Caco-2 (cell line): ENCODE data around the gene ZBTB48. TPM values are rescaled to one million over a fixed set of nuclear protein-coding genes. Genes with fewer than 3 reads are reported as not detected.
"Not testable (repeated sequence)": the region's sequence is repeated elsewhere in the genome, so short reads cannot be mapped to it uniquely, and the experiment has no call there.

ENCODE experiments used
- BruUV-seq: library from RNA; stranded (reverse); fragments of 400-500 nt; replicated peaks from 2 replicates; lab custom pipeline; 2021; lab: Mats Ljungman, UMichigan
- CTCF ChIA-PET: fragments of 300-600 bp; sonication (Branson Sonifier 250); formaldehyde crosslinking; loops from one replicate; lab custom pipeline; 2022; ENCODE audit warnings: antibody characterized with exemption; lab: Charles Lee
- POLR2A ChIA-PET: fragments of 300-600 bp; sonication (Branson Sonifier 250); formaldehyde crosslinking; loops from one replicate; lab custom pipeline; 2022; ENCODE audit warnings: antibody characterized with exemption; lab: Charles Lee
- DNase-seq, 2 experiments: peaks; one replicate each; pipeline versions ENCODE4 v3.0.0 to v3.0.0-alpha.2; 2020 to 2022
- H3K27me3 ChIP-seq: replicated peaks from 2 replicates; pipeline ENCODE4 v1.6.0; 2011; ENCODE audit warnings: low read length; ENCODE audit not compliant: control insufficient read depth, insufficient read depth
- H3K36me3 ChIP-seq: 2 replicates; pipeline ENCODE4 v1.5.1; 2011; ENCODE audit warnings: low read length; ENCODE audit not compliant: control insufficient read depth, insufficient read depth
- H3K4me1 ChIP-seq: fragments of 250-450 bp; sonication (Bioruptor Pico); 2 replicates; pipeline ENCODE4 v1.5.1; 2020; ENCODE audit warnings: mild to moderate bottlenecking
- H3K4me3 ChIP-seq: 2 replicates; pipeline ENCODE4 v1.5.1; 2011; ENCODE audit warnings: low read depth, mild to moderate bottlenecking, control low read depth, low read length
- H3K9me3 ChIP-seq: fragments of 250-450 bp; sonication (Bioruptor Pico); 2 replicates; pipeline ENCODE4 v1.5.1; 2020; ENCODE audit warnings: mild to moderate bottlenecking, moderate library complexity
- H3K27ac Mint-ChIP-seq: one replicate; pipeline ENCODE4 v1.8.0; 2022; ENCODE audit warnings: mixed read lengths; ENCODE audit not compliant: unreplicated experiment
- H3K27me3 Mint-ChIP-seq: one replicate; pipeline ENCODE4 v1.8.0; 2022; ENCODE audit warnings: mixed read lengths; ENCODE audit not compliant: insufficient read depth, unreplicated experiment
- H3K36me3 Mint-ChIP-seq: one replicate; pipeline ENCODE4 v1.8.0; 2022; ENCODE audit warnings: mild to moderate bottlenecking, mixed read lengths; ENCODE audit not compliant: insufficient read depth, unreplicated experiment
- H3K4me1 Mint-ChIP-seq: one replicate; pipeline ENCODE4 v1.8.0; 2022; ENCODE audit warnings: low read depth, mixed read lengths; ENCODE audit not compliant: unreplicated experiment
- H3K4me3 Mint-ChIP-seq: one replicate; pipeline ENCODE4 v1.8.0; 2022; ENCODE audit warnings: mild to moderate bottlenecking, moderate library complexity, mixed read lengths; ENCODE audit not compliant: unreplicated experiment
- H3K9me3 Mint-ChIP-seq: one replicate; pipeline ENCODE4 v1.8.0; 2022; ENCODE audit warnings: mixed read lengths; ENCODE audit not compliant: unreplicated experiment
- intact Hi-C: fragments of 100-400 bp; cut with micrococcal nuclease; formaldehyde crosslinking; loops from one replicate; pipeline ENCODE4 v1.10.0; 2022; ENCODE audit not compliant: unreplicated experiment
- total RNA-seq: library from RNA; stranded (reverse); gene quantifications from 2 replicates; pipeline ENCODE4 v1.2.3, GENCODE V29; 2022
- TF ChIP-seq, protein P1 (sequence below), 2 experiments: fragments of 200-600 bp in 1 of 2; IDR thresholded peaks; 1 replicate in 1 of 2; 2 replicates in 1 of 2; pipeline versions ENCODE4 v1.5.1 to v1.8.0; 2011 to 2022; ENCODE audit warnings: antibody characterized with exemption in 1 of 2, control low read depth in 1 of 2, inconsistent platforms in 1 of 2, low read depth in 1 of 2, low read length in 1 of 2, mild to moderate bottlenecking in 1 of 2, moderate library complexity in 1 of 2; ENCODE audit not compliant: insufficient read depth in 1 of 2, severe bottlenecking in 1 of 2, unreplicated experiment in 1 of 2

The ZBTB48 gene
- total RNA-seq, 1 experiment from 2014 or later: 22.5 TPM

- POLR2A ChIA-PET: no interaction called here
Measured at GRCh38 chr1:6597777-6598131, 18.0 kb downstream of the ZBTB48 start.

GRCh38 chr1:6599141-6599975 is 19.6 kb downstream of the ZBTB48 start:
- Histone ChIP-seq H3K36me3 (peaks cover 6% of the 10 kb centered on the region), H3K9me3 (no peaks in the 10 kb centered on the region), H3K4me3 (no peak overlapping the region), H3K27me3 (no peaks in the 10 kb centered on the region), H3K4me1 (no peaks in the 10 kb centered on the region)
- BruUV-seq: no TSS peak
- DNase-seq: no peak
- Mint-ChIP-seq H3K27ac (no peak overlapping the region), H3K4me1 (no peaks in the 10 kb centered on the region), H3K4me3 (no peak overlapping the region), H3K36me3 (peaks cover 73% of the 10 kb centered on the region), H3K27me3 (no peaks in the 10 kb centered on the region), H3K9me3 (no peaks in the 10 kb centered on the region)
- POLR2A ChIA-PET: no interaction called here
- intact Hi-C loops: no loop called here
- CTCF ChIA-PET: no interaction called here
- TF ChIP-seq, protein P1, sequence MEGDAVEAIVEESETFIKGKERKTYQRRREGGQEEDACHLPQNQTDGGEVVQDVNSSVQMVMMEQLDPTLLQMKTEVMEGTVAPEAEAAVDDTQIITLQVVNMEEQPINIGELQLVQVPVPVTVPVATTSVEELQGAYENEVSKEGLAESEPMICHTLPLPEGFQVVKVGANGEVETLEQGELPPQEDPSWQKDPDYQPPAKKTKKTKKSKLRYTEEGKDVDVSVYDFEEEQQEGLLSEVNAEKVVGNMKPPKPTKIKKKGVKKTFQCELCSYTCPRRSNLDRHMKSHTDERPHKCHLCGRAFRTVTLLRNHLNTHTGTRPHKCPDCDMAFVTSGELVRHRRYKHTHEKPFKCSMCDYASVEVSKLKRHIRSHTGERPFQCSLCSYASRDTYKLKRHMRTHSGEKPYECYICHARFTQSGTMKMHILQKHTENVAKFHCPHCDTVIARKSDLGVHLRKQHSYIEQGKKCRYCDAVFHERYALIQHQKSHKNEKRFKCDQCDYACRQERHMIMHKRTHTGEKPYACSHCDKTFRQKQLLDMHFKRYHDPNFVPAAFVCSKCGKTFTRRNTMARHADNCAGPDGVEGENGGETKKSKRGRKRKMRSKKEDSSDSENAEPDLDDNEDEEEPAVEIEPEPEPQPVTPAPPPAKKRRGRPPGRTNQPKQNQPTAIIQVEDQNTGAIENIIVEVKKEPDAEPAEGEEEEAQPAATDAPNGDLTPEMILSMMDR (IDR thresholded peaks at IDR 0.05; ENCODE audit: insufficient read depth in 1 of 2, low read depth in 1 of 2, low read length in 1 of 2, severe bottlenecking in 1 of 2, unreplicated experiment in 1 of 2): no peak

More at GRCh38 chr1:6597777-6598131, 18.0 kb downstream of the ZBTB48 start:
- Mint-ChIP-seq H3K27ac (no peak overlapping the region), H3K36me3 (peaks cover 73% of the 10 kb centered on the region), H3K4me3 (no peak overlapping the region), H3K4me1 (no peaks in the 10 kb centered on the region), H3K27me3 (no peaks in the 10 kb centered on the region), H3K9me3 (no peaks in the 10 kb centered on the region)
- Histone ChIP-seq H3K4me1 (no peaks in the 10 kb centered on the region), H3K36me3 (peaks cover 6% of the 10 kb centered on the region), H3K27me3 (no peaks in the 10 kb centered on the region), H3K9me3 (no peaks in the 10 kb centered on the region), H3K4me3 (no peak overlapping the region)
- CTCF ChIA-PET: no interaction called here
- no TSS peak for BruUV-seq
- no peak for DNase-seq
- TF ChIP-seq, protein P1 (IDR thresholded peaks at IDR 0.05; ENCODE audit: insufficient read depth in 1 of 2, low read depth in 1 of 2, low read length in 1 of 2, severe bottlenecking in 1 of 2, unreplicated experiment in 1 of 2): no peak
- intact Hi-C loops: no loop called here

DNA sequence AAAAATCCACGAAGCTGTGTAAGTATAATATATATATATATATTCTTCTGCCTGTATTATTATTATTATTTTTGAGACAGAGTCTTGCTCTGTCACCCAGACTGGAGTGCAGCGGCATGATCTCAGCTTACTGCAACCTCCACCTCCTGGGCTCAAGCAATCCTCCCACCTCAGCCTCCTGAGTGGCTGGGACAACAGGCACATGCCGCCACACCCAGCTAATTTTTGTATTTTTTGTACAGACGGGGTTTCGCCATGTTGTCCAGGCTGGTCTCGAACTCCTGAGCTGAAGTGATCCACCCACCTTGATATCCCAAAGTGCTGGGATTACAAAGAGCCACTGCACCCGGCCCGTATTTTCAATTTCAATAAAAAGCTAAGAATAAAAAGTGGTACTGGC is 20.2 kb downstream of the ZBTB48 start:
- H3K9me3 Mint-ChIP-seq, H3K4me1 ChIP-seq, H3K27me3 ChIP-seq, CTCF ChIA-PET, H3K36me3 ChIP-seq, POLR2A ChIA-PET, H3K4me1 Mint-ChIP-seq, H3K9me3 ChIP-seq, H3K27me3 Mint-ChIP-seq, BruUV-seq, DNase-seq, H3K27ac Mint-ChIP-seq: not testable (repeated sequence)
- peak overlapping the region; percentile 96 for H3K4me3 Mint-ChIP-seq
- intact Hi-C loops: loop anchor here (10.0 kb wide), 2 partner anchors 45 to 105 kb away; partner anchors contain the start of genes NOL9, PLEKHG5 and TAS1R1
- peak overlapping the region; percentile 56 for H3K4me3 ChIP-seq
- H3K36me3 Mint-ChIP-seq: peaks cover 71% of the 10 kb centered on the region
